Liver (tissue), 3 donors: ENCODE results near the gene RECK.
"Not testable (repeated sequence)": the region's sequence is repeated elsewhere in the genome, so short reads cannot be mapped to it uniquely, and the experiment has no call there.

ENCODE experiments used
- CTCF ChIP-seq: fragments of 150-350 bp; IDR thresholded peaks from 2 replicates; pipeline ENCODE4 v1.5.1; 2017; ENCODE audit warnings: improper control_type of control experiment, low read depth, low read length; ENCODE audit not compliant: missing input control
- FOXA2 ChIP-seq: IDR thresholded peaks from 2 replicates; pipeline ENCODE4 v1.6.1; 2016; ENCODE audit warnings: antibody characterized with exemption
- JUND ChIP-seq, 2 donors: IDR thresholded peaks; 2 replicates each; pipeline ENCODE4 v1.6.1; 2016; ENCODE audit warnings: antibody characterized with exemption in 2 of 2
- MAX ChIP-seq: IDR thresholded peaks from 2 replicates; pipeline ENCODE4 v1.6.1; 2016; ENCODE audit warnings: antibody characterized with exemption
- REST ChIP-seq: IDR thresholded peaks from 2 replicates; pipeline ENCODE4 v1.6.1; 2016; ENCODE audit warnings: antibody characterized with exemption, mild to moderate bottlenecking
- RXRA ChIP-seq, 2 donors: IDR thresholded peaks; 2 replicates each; pipeline ENCODE4 v1.6.1; 2017 to 2018; ENCODE audit warnings: antibody characterized with exemption in 2 of 2, mild to moderate bottlenecking in 1 of 2
- SP1 ChIP-seq: IDR thresholded peaks from 2 replicates; pipeline ENCODE4 v1.6.1; 2018; ENCODE audit warnings: antibody characterized with exemption, mild to moderate bottlenecking
- TAF1 ChIP-seq: conservative IDR thresholded peaks from 2 replicates; pipeline ENCODE4 v1.6.1; 2016; ENCODE audit warnings: antibody characterized with exemption, mild to moderate bottlenecking
- YY1 ChIP-seq: IDR thresholded peaks from 2 replicates; pipeline ENCODE4 v1.6.1; 2016; ENCODE audit warnings: antibody characterized with exemption, mild to moderate bottlenecking
- donor health status: healthy.
- donor health status: healthy.

GRCh38 chr9:35997016-35997415 is 39.7 kb upstream of the RECK start:
- not testable (repeated sequence) for TF ChIP-seq TAF1; CTCF; YY1; FOXA2; MAX; JUND (IDR thresholded peaks at IDR 0.05); REST; SP1; RXRA (IDR thresholded peaks at IDR 0.05)
